GM21390 (cell line): ENCODE data around the gene CHL1.

Experiments used
- ATAC-seq: cut with Tn5 transposase; IDR thresholded peaks from one replicate; pipeline ENCODE4 v1.9.1; 2021; ENCODE audit not compliant: unreplicated experiment

The CHL1 gene

GRCh38 chr3:396293-396692 is 199.7 kb downstream of the CHL1 start:
- ATAC-seq, result no peak

- no peak for ATAC-seq
These were observed 203.1 kb downstream of the CHL1 start for GRCh38 chr3:399647-400046.

- ATAC-seq, result no peak
These were observed 207.3 kb downstream of the CHL1 start for GRCh38 chr3:403826-404225.

GRCh38 chr3:409011-409410 is 212.4 kb downstream of the CHL1 start:
- no peak for ATAC-seq

- ATAC-seq, result no peak
These were observed 214.7 kb downstream of the CHL1 start for GRCh38 chr3:411226-411625.

GRCh38 chr3:414063-414462 is 217.5 kb downstream of the CHL1 start:
- no peak for ATAC-seq

- no peak for ATAC-seq
These were observed 221.8 kb downstream of the CHL1 start for GRCh38 chr3:418239-418929.

- ATAC-seq, result peak; percentile 82
These were observed 224.0 kb downstream of the CHL1 start for GRCh38 chr3:420584-420983.

- ATAC-seq, result no peak
These were observed 228.5 kb downstream of the CHL1 start for GRCh38 chr3:425079-425478.

GRCh38 chr3:426072-426471 is 229.5 kb downstream of the CHL1 start:
- ATAC-seq, result no peak

GRCh38 chr3:427128-427527 is 230.6 kb downstream of the CHL1 start:
- ATAC-seq, result no peak

- no peak for ATAC-seq
These were observed 233.6 kb downstream of the CHL1 start for GRCh38 chr3:430186-430585.

- no peak for ATAC-seq
These were observed 238.6 kb downstream of the CHL1 start for GRCh38 chr3:435161-435560.

- no peak for ATAC-seq
These were observed 239.5 kb downstream of the CHL1 start for GRCh38 chr3:436053-436452.

- ATAC-seq, result no peak
These were observed 244.3 kb downstream of the CHL1 start for GRCh38 chr3:440826-441225.

GRCh38 chr3:445960-446359 is 249.4 kb downstream of the CHL1 start:
- ATAC-seq, result no peak

GRCh38 chr3:447671-448070 is 251.1 kb downstream of the CHL1 start:
- no peak for ATAC-seq

- ATAC-seq, result no peak
These were observed 253.1 kb downstream of the CHL1 start for GRCh38 chr3:449711-450110.

GRCh38 chr3:452221-452620 is 255.7 kb downstream of the CHL1 start:
- ATAC-seq, result no peak

- ATAC-seq, result no peak
These were observed 256.5 kb downstream of the CHL1 start for GRCh38 chr3:453106-453505.

- no peak for ATAC-seq
These were observed 258.4 kb downstream of the CHL1 start for GRCh38 chr3:454986-455385.

GRCh38 chr3:458124-458523 is 261.6 kb downstream of the CHL1 start:
- ATAC-seq, result no peak

GRCh38 chr3:458653-459310 is 262.2 kb downstream of the CHL1 start:
- no peak for ATAC-seq
